HepG2 (cell line): ENCODE data around the gene MRPL48. TPM values are rescaled to one million over a fixed set of nuclear protein-coding genes. Genes with fewer than 3 reads are reported as not detected.
A peak's percentile ranks its signal among the peaks of the same experiment; 100 is the strongest.

Source experiments
- ATF1 ChIP-seq: IDR thresholded peaks from 2 replicates; pipeline ENCODE4 v1.6.1; 2016; ENCODE audit warnings: mild to moderate bottlenecking, control low read depth
- HOMEZ ChIP-seq: IDR thresholded peaks from 2 replicates; pipeline ENCODE4 v1.6.1; 2016; ENCODE audit warnings: low read depth
- IRF2 ChIP-seq: IDR thresholded peaks from 2 replicates; pipeline ENCODE4 v1.6.1; 2018; ENCODE audit warnings: missing genetic modification reagents, missing compliant biosample characterization
- JDP2 ChIP-seq: sonication (generic); formaldehyde crosslinking; IDR thresholded peaks from 2 replicates; pipeline ENCODE4 v1.8.1; 2022; ENCODE audit warnings: missing genetic modification reagents, borderline replicate concordance
- MBD4 ChIP-seq: IDR thresholded peaks from 2 replicates; pipeline ENCODE4 v1.6.1; 2012; ENCODE audit warnings: low read length, inconsistent platforms, borderline replicate concordance
- MEIS2 ChIP-seq: sonication (generic); formaldehyde crosslinking; IDR thresholded peaks from 2 replicates; pipeline ENCODE4 v1.9.0; 2021; ENCODE audit warnings: mild to moderate bottlenecking, missing genetic modification reagents
- MLLT10 ChIP-seq: sonication (generic); formaldehyde crosslinking; IDR thresholded peaks from 2 replicates; pipeline ENCODE4 v1.4.0; 2020; ENCODE audit warnings: missing genetic modification reagents
- NFE2L1 ChIP-seq: sonication (generic); formaldehyde crosslinking; IDR thresholded peaks from 2 replicates; pipeline ENCODE4 v1.4.0; 2020; ENCODE audit warnings: missing genetic modification reagents, mild to moderate bottlenecking, borderline replicate concordance
- NFKBIZ ChIP-seq: IDR thresholded peaks from 2 replicates; pipeline ENCODE4 v1.6.1; 2018; ENCODE audit warnings: missing genetic modification reagents, missing compliant biosample characterization
- NR2F1 ChIP-seq, 2 experiments: fragments of 450-650 bp in 1 of 2; formaldehyde crosslinking in 1 of 2; IDR thresholded peaks; 2 replicates each; pipeline versions ENCODE4 v1.5.0 to v1.6.1; 2016 to 2020; ENCODE audit warnings: mild to moderate bottlenecking in 1 of 2, missing compliant biosample characterization in 1 of 2, missing genetic modification reagents in 1 of 2, moderate library complexity in 1 of 2
- PATZ1 ChIP-seq: sonication (generic); formaldehyde crosslinking; IDR thresholded peaks from 2 replicates; pipeline ENCODE4 v1.4.0; 2020; ENCODE audit warnings: missing genetic modification reagents
- SIN3A ChIP-seq: IDR thresholded peaks from 2 replicates; pipeline ENCODE4 v1.6.1; 2011; ENCODE audit warnings: low read depth, mild to moderate bottlenecking, control low read depth, low read length, borderline replicate concordance
- SP1 ChIP-seq, 2 experiments: fragments of 450-650 bp in 1 of 2; sonication (generic) in 1 of 2; formaldehyde crosslinking in 1 of 2; IDR thresholded peaks; 2 replicates each; pipeline versions ENCODE4 v1.4.0 to v1.6.1; 2016 to 2020; ENCODE audit warnings: missing genetic modification reagents in 1 of 2
- SPEN ChIP-seq: sonication (generic); formaldehyde crosslinking; IDR thresholded peaks from 2 replicates; pipeline ENCODE4 v1.5.1; 2020; ENCODE audit warnings: low read depth, mild to moderate bottlenecking, missing genetic modification reagents
- THAP7 ChIP-seq: sonication (generic); formaldehyde crosslinking; IDR thresholded peaks from 2 replicates; pipeline ENCODE4 v1.8.1; 2023; ENCODE audit warnings: mild to moderate bottlenecking, missing genetic modification reagents
- ZNF20 ChIP-seq: sonication (generic); formaldehyde crosslinking; IDR thresholded peaks from 2 replicates; pipeline ENCODE4 v1.4.0; 2020; ENCODE audit warnings: mild to moderate bottlenecking, moderate library complexity, missing genetic modification reagents
- ZNF263 ChIP-seq: sonication (generic); formaldehyde crosslinking; IDR thresholded peaks from 2 replicates; pipeline ENCODE4 v1.4.0; 2020; ENCODE audit warnings: missing genetic modification reagents
- ZNF280B ChIP-seq: sonication (generic); formaldehyde crosslinking; IDR thresholded peaks from 2 replicates; pipeline ENCODE4 v1.5.0; 2020; ENCODE audit warnings: missing genetic modification reagents, mild to moderate bottlenecking, borderline replicate concordance
- ZNF569 ChIP-seq: sonication (generic); formaldehyde crosslinking; IDR thresholded peaks from 2 replicates; pipeline ENCODE4 v1.5.0; 2020; ENCODE audit warnings: mild to moderate bottlenecking, missing genetic modification reagents, moderate library complexity, borderline replicate concordance
- ZNF639 ChIP-seq: conservative IDR thresholded peaks from 2 replicates; pipeline ENCODE4 v1.6.1; 2018; ENCODE audit warnings: missing genetic modification reagents
- ZNF790 ChIP-seq: sonication (generic); formaldehyde crosslinking; IDR thresholded peaks from 2 replicates; pipeline ENCODE4 v1.8.0; 2022; ENCODE audit warnings: missing genetic modification reagents, mild to moderate bottlenecking, borderline replicate concordance
- polyA plus RNA-seq, 8 experiments: library from polyadenylated mRNA; depleted of rRNA in 3 of 8; stranded (reverse) in 7 of 8; unstranded in 1 of 8; fragments of >200 nt; fragmentation: Illumina TruSeq in 4 of 8; extraction: Trizol in 4 of 8; gene quantifications; 2 replicates each; pipeline versions ENCODE4 v1.2.1 to v1.2.3, GENCODE V29; 2011 to 2016; ENCODE audit warnings: low read depth in 4 of 8, missing spikeins in 1 of 8, mixed read lengths in 1 of 8; ENCODE audit not compliant: insufficient read depth in 1 of 8
- total RNA-seq, 5 experiments: library from RNA; depleted of rRNA; stranded (reverse); fragments of >200 nt; fragmentation: Illumina TruSeq; extraction: Trizol; gene quantifications; 2 replicates each; pipeline ENCODE4 v1.2.3, GENCODE V29; 2016; ENCODE audit warnings: low read depth in 1 of 5

Gene MRPL48
- total and polyA plus RNA-seq, 2 of the 13 experiments (the other 11 are each of a cell fraction or from before 2014, with no cell fraction given) = 61.2 to 67.9 TPM

- TF ChIP-seq NFKBIZ (CRISPR knock-in tag) (no peak), ZNF639 (CRISPR knock-in tag) (no peak), PATZ1 (no peak; the same call in 1 of the 2 replicates), ZNF20 (no peak), ZNF280B (CRISPR knock-in tag) (no peak), ZNF790 (CRISPR knock-in tag) (no peak), MLLT10 (CRISPR knock-in tag) (no peak), ATF1 (CRISPR knock-in tag) (peak; percentile 89), MBD4 (no peak), SP1 (IDR thresholded peaks at IDR 0.05) (no peak), SP1 (CRISPR knock-in tag; IDR thresholded peaks at IDR 0.05) (peak; percentile 75), ZNF263 (no peak), SPEN (CRISPR knock-in tag) (no peak; the same call in 1 of the 2 replicates), MEIS2 (CRISPR knock-in tag) (peak; percentile 90; the same call in 1 of the 2 replicates), ZNF569 (CRISPR knock-in tag) (no peak), NFE2L1 (CRISPR knock-in tag) (no peak), THAP7 (CRISPR knock-in tag) (peak; percentile 100; the same call in 1 of the 2 replicates), JDP2 (CRISPR knock-in tag) (no peak; the same call in 1 of the 2 replicates), NR2F1 (CRISPR knock-in tag; IDR thresholded peaks at IDR 0.05) (no peak), SIN3A (peak; percentile 72; the same call in 1 of the 2 replicates), IRF2 (CRISPR knock-in tag) (no peak; the same call in 1 of the 2 replicates), HOMEZ (peak; percentile 73)
- TF ChIP-seq, all 625 proteins: peak for 189
Measured at GRCh38 chr11:73760679-73761402, 26.8 kb upstream of the MRPL48 start, which contains the start of gene RAB6A (continued).
